NCI-H69 (cell line): ENCODE data around the gene SLC12A7.
"Not testable (repeated sequence)": the region's sequence is repeated elsewhere in the genome, so short reads cannot be mapped to it uniquely, and the experiment has no call there.

Experiments
- DNase-seq: peaks from one replicate; lab custom pipeline; 2025; lab: John Stamatoyannopoulos, UW

Gene SLC12A7

DNA sequence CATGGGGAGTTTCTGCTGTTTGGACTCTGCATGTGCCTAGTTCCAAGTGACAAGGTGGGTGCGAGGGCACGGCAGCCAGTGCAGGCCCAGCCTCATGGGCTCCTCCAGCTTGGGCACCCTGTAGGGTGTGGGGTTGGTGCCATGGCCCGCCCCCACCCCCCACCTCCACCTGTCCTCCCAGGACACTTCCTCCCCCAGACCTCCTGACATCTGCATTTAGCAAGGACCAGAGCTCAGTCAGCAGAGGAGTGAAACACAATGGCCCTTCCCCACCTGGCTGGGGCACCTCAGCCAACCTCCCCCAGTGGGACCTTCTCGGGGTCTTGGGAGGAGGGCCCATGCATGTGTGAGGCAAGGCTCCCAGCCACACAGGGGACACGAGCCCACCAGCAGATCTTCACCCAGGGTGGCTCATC, 105.2 kb downstream of the SLC12A7 start:
- no peak for DNase-seq

DNA sequence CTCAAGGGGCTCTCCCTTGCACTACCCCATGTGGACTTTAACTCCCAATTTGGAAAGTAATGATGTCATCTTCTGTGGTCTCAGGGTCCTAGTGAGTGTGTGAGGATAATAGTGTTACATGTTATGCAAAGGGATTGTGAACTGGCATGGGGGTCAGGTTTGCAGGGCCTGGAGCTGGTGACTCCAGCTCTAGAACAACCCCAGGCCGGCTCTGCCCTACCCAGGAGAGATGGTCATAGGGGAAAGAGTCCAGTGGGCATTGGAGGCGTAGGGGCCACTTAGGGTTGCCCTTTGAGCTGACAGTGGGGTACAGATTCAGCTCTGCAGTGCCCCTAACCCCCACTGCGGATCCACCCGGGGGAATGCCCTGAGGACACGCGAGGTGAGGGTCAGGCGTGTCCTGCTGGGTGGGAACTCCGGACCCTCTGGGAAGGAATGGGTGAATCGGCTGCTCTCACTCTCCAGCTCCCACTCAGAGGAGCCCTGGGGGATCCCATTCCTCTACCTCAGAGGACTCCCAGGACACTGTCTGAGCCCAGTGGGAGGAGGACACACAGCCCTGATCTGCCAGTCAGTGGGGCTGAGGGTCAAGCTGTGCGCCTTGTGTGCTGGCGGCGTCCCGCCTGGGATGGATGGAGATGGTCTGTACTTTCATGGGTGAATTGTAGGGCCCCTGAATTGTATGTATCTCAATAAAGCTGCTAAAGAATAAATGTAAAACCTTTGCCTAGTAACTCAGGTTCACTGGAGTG, 105.8 kb downstream of the SLC12A7 start:
- DNase-seq: no peak

DNA sequence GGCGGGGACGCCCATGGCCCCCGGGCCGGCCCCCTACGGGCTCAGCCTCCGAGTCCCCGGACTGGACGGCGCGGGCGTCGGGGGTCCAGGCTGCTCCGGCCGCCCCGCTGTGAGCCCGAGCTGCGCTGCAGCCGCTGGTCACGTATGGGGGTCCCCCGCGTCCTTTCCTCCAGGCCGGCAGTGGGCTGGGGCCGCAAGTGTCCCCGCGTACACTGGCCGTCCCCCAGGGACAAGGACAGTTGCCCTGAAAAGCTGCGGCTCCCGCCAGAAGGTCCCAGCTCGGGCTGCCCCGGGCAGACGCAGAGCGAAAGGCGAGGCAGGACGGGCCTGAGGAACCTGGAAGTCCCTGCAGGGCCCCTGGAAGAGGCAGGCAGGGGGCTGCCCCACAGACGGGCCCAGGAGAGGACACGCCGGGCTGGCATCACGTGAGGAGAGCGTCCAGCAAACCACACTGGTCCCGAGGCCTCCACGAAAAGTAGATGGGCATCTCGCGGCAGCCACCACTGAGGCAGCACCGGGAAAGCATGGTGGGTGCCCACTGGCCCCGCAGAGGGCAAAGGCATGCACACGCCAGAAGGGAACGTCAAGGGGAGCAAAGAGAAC, 106.5 kb downstream of the SLC12A7 start:
- no peak for DNase-seq

DNA sequence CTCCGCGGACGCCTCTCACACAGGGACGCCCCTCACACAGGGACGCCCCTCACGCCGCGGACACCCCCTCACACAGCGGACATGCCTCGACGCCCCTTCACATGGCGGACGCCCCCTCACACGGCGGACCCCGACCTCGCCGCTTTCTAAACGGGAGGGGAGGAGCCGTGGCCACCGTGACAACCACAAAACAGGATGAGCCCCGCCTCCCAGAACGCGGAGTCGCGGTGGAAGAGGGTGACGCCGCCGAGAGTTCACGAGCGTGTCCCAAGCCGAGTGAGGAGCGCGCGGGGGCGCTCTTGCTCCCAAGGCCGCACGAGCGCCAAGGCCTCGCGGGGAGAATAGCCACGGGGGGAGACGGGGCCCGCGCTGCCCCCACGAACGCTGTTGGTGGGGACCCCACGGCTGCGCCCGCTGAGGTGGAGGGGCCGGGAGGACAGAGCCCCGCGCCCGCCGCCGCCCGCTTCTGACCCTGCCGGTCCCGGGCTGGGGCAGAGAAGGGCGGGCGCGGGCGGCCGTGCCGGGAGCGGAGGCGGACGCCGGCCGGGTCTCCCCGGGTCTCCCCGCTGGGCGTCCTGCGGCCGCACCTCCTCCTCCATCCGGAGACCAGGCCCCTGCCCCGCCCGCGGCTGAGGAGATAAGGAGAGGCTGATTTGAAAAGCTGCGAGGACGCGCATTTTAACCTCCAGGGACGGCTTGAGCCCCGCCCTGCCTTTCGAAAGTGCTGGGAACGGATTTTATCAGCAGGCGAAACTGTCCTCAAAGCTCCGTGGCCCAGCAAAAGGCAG, 107.2 kb downstream of the SLC12A7 start:
- DNase-seq: peak; percentile 59

DNA sequence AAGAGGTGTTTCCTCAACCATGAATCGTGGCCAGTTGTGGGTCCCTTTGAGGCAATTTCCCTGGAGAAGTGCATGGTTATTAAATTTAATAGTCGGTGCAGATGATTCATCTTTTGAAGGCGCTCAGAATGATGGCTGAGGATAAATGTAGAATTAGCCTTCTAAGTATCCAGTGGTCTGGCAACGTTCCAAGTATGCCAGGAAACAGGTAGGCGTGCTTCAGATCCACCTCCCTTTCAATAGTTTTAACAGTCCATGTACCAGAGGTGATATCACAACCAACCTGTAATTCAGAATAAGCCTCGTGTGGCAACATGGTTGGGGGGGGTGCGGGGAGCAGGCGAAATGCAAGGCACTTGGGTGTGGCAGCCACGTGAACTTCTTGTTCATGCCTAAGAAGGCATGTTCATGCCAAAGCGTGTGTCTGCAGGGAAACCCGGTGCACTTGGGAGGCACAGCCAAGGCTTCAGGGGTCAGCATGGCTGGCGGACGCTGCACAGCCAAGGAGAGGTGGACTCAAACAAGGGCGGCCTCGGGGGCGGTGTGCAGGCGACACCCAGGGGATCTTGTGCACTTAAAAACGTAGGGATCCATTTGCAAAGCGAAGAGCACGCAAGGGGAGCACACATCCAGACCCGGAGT, 108.4 kb downstream of the SLC12A7 start:
- DNase-seq: peak; percentile 97

DNA sequence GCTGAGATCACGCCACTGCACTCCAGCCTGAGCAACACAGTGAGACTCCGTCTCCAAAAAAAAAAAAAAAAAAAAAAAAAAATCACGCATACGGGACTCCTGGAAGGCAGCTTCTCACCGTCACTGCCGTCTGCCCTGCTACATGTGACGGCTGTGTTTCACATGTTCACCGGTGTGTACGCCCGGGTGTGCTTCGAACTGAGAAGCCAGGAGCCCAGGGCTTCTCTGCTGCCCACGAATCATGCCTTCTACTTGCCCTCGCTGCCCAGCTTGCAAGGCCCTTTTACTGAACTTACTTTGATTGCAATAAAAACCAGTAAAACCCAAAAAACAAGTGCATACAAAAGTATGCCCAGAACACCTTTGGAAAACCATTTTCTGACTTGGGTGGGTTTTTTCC, 109.0 kb downstream of the SLC12A7 start:
- DNase-seq: no peak

DNA sequence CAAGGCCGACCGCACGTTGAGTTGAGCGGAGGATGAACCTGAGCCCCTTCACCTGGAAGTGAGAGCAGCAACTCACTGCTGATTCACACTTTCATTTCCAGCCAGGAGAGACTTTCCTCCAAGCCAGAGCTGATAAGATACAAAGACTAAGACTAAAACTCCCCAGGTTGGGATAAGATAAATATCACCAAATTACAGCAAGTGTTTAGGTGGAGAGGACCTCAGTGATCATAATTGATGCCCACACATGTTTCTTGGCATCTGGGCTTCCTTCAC, 109.7 kb downstream of the SLC12A7 start:
- DNase-seq: no peak

DNA sequence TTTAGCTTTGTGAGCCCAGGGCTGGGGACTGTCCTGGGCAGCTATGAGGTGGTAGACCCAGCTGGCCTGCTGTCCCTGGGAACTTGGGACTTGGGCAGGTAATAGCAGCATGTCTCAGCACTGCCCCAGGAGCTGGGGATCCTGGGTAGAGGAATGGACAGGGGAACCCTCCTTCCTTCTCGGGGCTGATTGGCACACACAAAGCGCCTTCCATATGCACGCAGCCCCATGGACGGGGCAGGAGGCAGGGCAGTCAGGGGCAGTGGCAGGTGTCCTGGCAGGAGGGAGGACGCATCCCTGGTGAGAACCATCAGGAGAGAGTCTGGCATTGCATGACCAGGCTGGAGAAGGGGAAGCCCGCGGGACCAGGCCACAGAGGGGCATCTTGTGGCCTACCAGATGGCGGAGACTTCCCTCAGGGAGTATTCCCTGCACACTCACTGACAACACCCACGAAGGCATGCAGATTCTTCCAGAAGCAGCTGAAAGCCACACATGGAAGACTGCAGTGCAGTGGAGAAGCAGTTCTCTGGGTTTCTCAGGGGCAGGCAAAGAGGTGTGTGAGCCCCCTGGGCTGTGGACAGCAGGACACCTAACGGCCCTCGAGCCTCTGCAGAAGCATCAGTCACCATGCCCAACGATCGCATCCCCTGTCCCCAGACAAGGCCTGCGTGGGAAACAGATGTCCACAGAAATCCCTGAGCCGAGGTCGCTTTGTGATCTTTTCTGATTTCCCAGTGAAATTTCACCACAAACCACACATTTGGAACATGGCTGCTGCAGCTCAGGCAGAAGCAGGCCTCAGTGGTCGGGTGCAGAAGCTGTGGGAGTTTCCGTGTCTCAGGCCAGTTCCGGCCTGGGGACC, 110.2 kb downstream of the SLC12A7 start:
- DNase-seq: no peak

DNA sequence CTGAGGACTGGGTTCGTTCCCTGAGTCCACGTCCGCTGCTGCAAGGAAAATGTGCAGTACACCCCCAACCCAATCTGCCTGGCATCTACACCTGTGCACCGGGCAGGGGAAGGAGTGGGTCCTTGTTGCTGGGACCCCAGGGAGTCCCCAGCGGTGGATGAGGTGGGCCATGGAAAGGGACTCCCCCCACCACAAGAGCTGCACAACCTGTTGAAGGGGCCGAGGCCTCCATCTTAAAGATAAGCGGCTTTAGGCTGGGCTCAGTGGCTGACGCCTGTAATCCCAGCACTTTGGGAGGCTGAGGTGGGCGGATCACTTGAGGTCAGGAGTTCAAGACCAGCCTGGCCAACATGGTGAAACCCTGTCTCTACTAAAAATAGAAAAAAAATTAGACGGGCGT, 111.0 kb downstream of the SLC12A7 start:
- DNase-seq: not testable (repeated sequence)
